Smooth muscle cell of the brain vasculature (primary cell): ENCODE measurements around the gene NASP.
"Not testable (repeated sequence)": the region's sequence is repeated elsewhere in the genome, so short reads cannot be mapped to it uniquely, and the experiment has no call there.

Source experiments
- DNase-seq: peaks from one replicate; pipeline ENCODE4 v3.0.0-alpha.2; 2012; ENCODE audit warnings: low read depth, low spot score

Gene NASP

GRCh38 chr1:45569962-45570581, 13.8 kb upstream of the NASP start:
- peak; percentile 59 for DNase-seq

GRCh38 chr1:45570631-45571030, 13.2 kb upstream of the NASP start:
- DNase-seq: no peak

DNA sequence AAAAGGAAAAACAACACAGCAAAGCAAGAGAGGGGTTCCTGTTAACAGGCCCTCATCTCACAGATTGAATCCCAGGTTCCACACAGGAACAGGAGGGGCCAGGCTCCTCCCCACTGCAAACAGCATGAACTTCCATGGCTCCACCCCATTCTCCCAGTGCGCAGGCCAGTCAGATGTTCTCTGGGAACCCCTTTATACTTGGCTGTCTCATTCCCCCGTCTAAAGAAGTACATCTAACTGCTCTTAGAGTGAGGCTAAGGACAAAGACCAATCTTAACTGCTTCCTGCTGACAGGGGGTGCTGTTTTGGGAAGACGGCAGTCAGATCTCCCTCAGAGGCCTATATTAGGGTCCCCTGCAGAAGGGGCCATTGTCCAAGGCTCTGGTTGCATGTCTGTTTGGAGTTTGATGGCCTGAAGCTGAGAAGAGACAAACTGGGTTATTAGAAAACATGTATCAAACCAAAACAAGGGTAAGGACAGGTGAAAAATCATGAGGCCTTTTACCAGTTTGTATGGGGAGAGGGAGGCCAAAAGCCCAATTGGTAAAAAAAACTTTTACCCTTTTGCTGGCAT, 10.5 kb upstream of the NASP start:
- no peak for DNase-seq

DNA sequence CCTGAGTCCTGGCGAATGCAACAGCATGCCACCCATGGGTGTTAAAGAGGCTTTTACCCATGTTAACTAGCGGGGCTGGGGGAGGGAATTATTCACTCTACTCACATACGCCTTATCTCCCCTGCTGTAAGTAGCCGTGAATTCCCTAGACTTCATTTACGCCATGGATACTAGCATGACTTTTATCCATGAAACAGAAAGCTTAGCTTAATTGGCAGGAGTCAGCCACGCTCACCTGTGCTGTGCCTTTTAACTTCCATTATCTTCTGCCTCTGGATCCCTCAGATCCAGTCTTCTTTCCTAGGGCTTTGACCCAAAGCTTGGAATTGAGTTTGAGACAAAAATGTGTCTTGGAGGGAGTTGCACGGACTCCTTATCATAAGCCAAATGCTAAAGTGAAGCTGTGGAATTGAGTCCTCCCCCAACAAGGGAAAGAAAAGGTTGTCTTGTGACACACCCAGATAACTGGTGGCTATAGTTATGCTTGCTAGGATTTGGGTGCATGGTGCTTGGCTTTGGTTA, 9.7 kb upstream of the NASP start:
- no peak for DNase-seq

DNA sequence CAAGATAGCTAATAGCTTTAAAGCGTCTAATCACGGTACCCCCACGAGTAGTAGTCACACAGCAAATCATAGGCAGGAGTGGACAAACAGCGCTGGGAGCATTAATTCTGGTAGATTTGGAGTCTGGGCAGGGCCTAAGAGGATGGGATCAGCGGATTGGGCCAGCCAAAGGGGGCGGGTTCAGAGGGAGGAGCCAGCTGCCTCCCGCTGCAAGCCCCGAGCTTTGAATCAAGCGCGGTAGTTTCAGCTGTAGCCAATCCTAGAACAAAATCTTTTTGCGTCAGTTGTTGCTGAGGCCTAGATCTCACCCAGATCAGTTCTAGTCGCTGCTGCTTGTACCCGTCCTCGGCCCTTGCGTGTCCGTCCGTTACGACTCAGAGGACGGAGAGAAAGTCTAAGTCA, 576 bp upstream of the NASP start:
- DNase-seq: peak; percentile 95

DNA sequence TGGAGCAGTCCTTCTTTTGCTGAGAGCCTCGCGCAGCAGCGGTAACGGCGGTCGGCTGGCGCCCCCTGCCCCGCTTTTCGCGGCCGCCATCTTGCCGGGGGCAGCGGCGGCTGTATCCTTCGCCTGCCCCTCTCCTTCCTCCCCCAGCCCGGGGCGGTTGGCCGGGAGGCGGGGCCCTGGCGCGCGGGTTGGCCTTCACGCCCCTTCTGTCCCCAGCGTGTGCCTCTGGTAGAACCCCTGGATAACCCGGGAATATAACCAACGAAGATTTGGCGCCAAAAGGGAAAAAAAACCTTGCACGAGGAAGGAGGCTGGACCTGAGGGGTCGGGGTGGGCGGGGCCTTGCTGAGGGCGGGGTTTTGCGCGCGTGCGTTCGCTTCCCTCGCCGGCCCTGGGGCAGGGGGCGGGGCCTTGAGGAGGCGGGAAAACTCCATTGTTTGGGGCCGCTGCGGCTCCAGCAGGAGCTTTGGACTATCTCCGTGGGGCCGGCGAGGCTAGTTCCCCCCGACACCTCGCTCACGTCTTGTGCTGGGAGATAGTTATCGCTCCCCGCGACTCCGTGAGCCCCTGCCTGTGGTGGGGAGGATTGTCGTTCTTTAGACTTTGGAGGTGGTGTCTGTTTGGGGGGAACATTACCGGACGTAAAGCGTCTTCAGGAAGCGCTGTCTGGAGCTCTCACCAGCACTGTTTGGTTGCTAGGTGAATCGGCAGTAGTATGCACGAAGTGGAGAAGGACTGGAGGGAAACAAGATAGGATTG, 689 bp downstream of the NASP start:
- peak; percentile 65 for DNase-seq

DNA sequence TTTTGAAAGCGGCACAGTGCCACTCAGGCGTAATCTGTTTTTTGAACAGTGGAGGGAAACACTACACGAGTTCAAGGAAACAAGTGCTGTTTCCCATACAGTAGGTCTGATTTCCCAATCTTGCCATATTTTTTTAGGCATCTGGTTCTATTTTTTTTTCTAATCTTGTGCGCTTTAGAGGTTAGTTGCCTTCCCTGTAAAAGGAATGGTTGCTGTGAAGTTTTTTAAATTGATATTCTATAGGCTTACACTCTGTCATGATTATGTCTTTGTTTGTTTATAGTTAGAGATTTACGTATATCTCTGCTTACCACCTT, 1.2 kb downstream of the NASP start:
- no peak for DNase-seq

DNA sequence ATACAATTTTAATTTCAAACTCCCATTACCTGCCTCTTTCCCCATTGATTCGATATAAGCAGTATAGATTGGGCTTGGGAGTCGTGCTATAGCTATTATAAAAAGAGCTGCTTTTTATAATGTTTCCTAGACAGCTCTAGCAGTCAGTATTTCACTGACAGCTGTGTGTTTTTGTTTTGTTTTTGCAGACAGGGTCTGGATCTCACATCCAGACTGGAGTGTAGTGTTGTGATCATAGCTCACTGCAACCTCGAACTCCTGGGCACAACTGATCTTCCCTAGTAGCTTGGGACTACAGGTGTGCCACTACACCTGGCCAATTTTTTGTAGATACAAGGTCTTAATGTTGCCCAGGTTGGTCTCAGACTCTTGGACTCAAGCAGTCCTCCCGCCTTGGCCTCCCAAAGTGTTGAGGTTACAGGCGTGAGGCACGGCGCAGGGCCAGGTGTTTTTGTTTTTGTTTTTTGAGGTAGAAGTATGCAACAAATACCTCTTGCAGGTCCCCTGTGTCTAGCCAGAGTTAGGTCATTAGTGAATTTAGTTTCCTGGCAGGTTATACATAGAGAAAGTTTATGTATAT, 1.7 kb downstream of the NASP start:
- DNase-seq: no peak

- no peak for DNase-seq
Measured at GRCh38 chr1:45586769-45587168, 2.9 kb downstream of the NASP start.

DNA sequence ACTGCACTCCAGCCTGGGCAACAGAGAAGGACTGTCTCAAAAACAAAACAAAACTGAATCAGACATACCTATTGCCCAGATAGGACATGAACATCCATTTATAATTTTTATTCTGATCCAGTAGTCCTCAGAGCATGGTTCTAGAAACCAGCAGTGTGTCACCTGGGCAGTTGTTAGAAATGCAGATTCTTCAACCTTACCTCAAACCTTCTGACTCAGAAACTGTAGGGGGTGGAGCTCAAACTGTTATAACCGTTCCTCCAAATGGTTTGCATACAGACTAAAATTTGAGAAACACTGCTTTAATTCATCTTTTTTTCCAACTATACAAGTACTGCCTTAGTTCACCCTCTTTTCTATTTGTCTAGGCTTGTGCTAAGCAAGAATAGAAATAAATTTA, 6.0 kb downstream of the NASP start:
- no peak for DNase-seq

DNA sequence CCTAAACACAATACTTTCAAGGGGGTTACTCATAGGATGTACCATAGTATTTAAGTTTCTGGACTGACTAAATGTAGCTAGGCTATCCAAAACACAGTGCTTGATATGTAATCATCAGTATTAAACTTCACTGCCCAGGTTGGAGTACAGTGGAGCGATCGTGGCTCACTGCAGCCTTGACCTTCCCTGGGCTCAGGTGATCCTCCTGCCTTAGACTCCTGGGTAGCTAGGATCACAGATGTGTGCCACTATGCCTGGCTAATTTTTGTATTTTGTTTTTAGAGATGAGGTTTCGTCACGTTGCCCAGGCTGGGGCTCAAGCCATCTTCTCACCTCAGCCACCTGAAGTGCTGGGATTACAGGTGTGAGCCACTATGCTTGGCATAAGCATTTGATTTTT, 10.6 kb downstream of the NASP start:
- no peak for DNase-seq

- DNase-seq: not testable (repeated sequence)
Measured at GRCh38 chr1:45596765-45597164, 12.9 kb downstream of the NASP start.

GRCh38 chr1:45604239-45604638, 20.4 kb downstream of the NASP start:
- no peak for DNase-seq

- DNase-seq: no peak
Measured at GRCh38 chr1:45607404-45608074, 23.7 kb downstream of the NASP start.

DNA sequence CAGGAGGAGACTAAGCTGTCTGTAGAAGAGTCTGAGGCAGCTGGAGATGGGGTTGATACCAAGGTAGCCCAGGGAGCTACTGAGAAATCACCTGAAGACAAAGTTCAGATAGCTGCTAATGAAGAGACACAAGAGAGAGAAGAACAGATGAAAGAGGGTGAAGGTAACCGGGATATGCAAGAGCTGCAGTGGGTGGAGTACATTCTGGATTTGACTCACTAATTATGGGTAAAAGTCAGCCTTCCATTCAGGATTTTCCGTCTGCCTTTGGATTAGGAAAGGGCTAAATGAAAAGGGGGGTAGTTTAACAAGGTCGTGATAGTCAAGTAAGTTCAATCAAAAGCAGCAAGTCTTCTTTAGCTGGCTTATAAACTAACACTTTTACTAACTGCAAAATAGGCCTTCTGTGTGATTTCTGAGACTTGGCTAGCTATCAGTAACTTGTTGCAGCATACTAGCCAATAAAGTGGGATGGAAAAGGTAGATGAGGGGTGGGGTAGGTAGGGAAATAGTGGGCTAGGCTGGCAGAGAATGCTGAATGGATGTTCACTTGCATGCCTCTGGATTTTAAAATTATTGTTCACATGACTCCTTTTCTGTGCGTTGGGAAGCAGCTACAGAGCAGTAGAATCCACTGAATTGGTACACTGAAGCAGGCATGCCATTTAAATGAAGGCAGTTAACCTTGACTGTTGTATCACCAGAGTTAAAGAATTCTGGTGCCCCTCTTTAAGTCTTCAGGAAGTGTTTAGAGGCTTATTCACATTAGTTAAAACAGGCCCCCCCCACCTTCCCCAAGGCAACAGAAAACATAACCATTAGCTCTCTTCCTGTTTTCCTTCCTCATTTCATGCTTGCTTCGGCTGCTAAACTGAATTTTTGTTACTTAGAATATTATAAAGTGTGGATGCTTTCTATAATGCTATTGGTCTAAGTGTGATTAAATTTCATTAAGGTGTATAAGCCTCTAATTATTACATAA, 24.6 kb downstream of the NASP start:
- no peak for DNase-seq

DNA sequence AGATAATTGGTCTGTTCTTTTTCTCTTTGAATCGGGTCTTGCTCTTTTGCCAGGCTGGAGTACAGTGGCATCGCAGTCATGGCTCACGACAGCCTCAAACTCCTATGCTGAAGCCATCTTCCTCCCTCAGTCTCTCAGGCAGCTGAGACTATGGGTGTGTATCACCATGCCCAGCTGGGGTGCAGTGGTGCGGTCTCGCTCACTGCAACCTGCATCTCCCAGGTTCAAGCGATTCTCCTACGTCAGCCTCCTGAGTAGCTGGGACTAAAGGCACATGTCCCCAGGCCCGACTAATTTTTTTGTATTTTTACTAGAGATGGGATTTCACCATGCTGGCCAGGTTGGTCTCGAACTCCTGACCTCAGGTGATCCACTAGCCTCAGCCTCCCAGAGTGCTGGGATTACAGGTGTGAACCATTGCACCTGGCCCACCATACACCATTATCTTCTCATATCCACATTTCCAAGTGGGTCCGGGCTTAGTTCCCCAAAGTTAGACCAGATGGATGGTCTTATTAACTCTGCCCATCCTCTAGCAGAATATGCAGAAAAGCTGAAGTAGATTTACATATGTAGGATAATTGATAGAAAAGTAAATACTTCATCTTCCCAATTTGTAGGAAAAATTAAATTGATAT, 26.9 kb downstream of the NASP start:
- DNase-seq: no peak

- no peak for DNase-seq
Measured at GRCh38 chr1:45612941-45613579, 29.2 kb downstream of the NASP start.

DNA sequence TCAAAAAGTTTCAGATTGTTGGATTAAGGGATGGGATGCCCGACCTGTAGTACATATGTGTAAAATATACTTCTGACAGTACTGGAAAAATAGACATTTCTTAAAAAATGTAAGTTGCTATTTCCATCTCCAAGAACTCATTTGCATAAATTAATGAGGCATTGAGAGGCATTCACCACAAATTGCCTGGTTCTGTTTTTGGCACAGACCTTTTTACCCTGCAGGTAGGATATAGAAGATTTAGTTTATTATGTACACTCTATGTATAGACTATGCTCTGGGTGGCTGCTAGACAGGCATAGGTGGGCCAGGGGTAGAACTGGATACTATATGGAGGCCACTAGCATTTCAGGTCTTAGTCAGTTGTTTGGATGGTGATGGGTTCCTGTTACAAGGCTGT, 32.0 kb downstream of the NASP start:
- no peak for DNase-seq

- DNase-seq: no peak
Measured at GRCh38 chr1:45617618-45618017, 33.8 kb downstream of the NASP start.
